Stomach (tissue), 4 donors: ENCODE results near the gene SLC25A51.

Experiments
- EP300 ChIP-seq: sonication (generic); formaldehyde crosslinking; IDR thresholded peaks from one replicate; pipeline ENCODE4 v1.6.1; 2017; ENCODE audit warnings: antibody characterized with exemption
- TF ChIP-seq, protein P1 (sequence below), 7 experiments: fragments of 450-650 bp in 4 of 7; fragments of 200-600 bp in 3 of 7; sonication (generic) in 3 of 7; IDR thresholded peaks; one replicate each; pipeline ENCODE4 v1.5.1; 2016 to 2019; ENCODE audit warnings: antibody characterized with exemption in 7 of 7, control low read depth in 2 of 7, mild to moderate bottlenecking in 1 of 7

DNA sequence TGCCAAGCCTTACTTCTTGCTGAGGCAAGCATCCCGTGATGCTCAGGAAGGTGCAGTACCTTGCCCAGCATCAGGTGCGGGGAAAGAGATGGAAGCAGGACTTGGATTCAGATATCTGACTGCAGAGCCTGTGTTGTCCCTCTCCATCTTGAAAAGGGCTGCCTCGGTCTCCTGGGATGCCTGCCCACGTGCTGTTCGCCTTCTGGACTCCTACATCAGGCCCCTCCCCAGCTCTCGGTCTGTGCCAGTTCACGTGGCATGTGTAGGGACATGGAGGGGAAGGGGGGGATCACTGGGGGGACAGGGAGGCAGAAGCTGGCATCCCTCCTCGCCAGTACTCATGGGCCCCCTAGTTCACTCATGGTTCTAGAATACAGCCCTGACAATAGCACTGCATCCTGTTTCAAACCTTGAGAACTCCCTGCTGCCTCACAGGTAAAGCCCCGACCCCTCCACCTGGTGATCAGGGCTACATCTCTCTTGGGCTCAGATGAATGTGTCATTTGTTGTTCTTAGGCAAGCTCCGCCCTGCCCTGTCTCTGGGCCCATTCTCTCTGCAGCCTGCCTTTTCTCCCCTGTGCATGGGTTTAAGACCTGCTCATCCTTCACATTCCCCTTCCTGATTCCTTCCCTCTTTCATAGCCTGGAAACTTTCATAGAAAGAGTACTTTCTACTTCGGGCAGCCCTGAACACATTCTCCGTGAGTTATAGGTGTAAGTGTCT, 38.9 kb upstream of the SLC25A51 start:
- TF ChIP-seq EP300: no peak
- TF ChIP-seq, protein P1, sequence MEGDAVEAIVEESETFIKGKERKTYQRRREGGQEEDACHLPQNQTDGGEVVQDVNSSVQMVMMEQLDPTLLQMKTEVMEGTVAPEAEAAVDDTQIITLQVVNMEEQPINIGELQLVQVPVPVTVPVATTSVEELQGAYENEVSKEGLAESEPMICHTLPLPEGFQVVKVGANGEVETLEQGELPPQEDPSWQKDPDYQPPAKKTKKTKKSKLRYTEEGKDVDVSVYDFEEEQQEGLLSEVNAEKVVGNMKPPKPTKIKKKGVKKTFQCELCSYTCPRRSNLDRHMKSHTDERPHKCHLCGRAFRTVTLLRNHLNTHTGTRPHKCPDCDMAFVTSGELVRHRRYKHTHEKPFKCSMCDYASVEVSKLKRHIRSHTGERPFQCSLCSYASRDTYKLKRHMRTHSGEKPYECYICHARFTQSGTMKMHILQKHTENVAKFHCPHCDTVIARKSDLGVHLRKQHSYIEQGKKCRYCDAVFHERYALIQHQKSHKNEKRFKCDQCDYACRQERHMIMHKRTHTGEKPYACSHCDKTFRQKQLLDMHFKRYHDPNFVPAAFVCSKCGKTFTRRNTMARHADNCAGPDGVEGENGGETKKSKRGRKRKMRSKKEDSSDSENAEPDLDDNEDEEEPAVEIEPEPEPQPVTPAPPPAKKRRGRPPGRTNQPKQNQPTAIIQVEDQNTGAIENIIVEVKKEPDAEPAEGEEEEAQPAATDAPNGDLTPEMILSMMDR (IDR thresholded peaks at IDR 0.05): no peak
